Erythroblast (primary cell): ENCODE results near the gene TANK.

Experiments
- GATA1 ChIP-seq: IDR thresholded peaks from 2 replicates; pipeline ENCODE4 v1.6.1; 2011; ENCODE audit warnings: low read depth, mild to moderate bottlenecking, control low read depth, low read length, moderate library complexity
- POLR2A ChIP-seq: IDR thresholded peaks from 2 replicates; pipeline ENCODE4 v1.6.1; 2011; ENCODE audit warnings: mild to moderate bottlenecking, low read length

DNA sequence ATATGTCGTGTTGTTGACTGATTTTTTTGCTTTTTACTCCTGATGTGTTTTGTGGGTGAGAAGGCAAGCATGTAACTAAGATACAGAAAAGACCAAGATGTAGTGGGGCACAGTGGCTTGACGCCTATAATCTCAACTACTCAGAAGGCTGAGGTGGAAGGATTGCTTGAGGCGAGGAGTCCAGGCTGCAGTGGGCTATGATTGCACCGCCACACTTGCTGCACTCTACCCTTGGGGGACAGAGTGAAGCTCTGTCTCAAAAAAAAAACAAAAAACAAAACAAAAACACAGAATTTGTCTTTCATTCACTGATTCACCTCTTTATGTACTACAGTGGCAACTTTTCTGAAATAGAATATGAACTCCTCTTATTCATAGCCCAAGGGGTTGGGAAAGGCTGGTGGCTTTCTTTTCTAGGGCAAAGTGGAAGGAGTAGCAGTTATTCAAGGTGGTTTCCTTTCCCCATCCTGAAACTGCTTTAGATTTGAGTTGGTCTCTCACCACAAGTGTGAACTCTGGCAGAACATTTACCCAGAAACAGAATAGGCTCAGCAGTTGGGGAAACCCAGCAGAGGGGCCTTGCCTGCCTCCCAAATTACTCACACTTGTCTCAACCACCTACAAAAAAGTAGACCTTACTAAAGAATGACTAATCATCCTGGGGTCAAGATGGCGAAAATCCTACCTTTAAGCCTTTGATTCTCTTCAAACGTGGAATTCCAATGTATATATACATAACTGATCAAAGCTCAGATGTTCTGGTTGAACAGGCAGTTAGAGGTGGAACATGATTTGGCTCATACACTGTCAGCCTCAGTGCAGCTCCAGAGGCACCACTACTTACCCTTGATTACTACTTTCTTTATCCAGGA lies 6.5 kb downstream of the TANK start:
- TF ChIP-seq POLR2A = no peak
- no peak for TF ChIP-seq GATA1
